CD4-positive, alpha-beta T cell (primary cell): ENCODE data around the gene CEP350. TPM values are rescaled to one million over a fixed set of nuclear protein-coding genes. Genes with fewer than 3 reads are reported as not detected.

Experiments used
- ATAC-seq: fragments of 200-7000 bp; cut with Tn5 transposase; one replicate; pipeline ENCODE4 v1.10.0; 2022; ENCODE audit warnings: mild to moderate bottlenecking; ENCODE audit not compliant: poor library complexity
- CTCF ChIA-PET: fragments of 350-600 bp; sonication (Branson Sonifier 250); formaldehyde crosslinking; loops from one replicate; lab custom pipeline; 2021; ENCODE audit warnings: antibody characterized with exemption, inconsistent platforms; lab: Charles Lee
- POLR2A ChIA-PET: fragments of 350-600 bp; sonication (Branson Sonifier 250); formaldehyde crosslinking; loops from one replicate; lab custom pipeline; 2021; ENCODE audit warnings: antibody characterized with exemption, inconsistent platforms; lab: Charles Lee
- DNase-seq, 14 experiments: peaks; one replicate each; pipeline ENCODE4 v3.0.0-alpha.2; 2013 to 2020; ENCODE audit warnings: mixed read lengths in 2 of 14
- H3K27ac ChIP-seq, 2 donors: one replicate each; pipeline versions ENCODE4 v1.5.1 to v1.7.0; 2013; ENCODE audit warnings: low read length in 2 of 2, low read depth in 1 of 2, mild to moderate bottlenecking in 1 of 2
- H3K27me3 ChIP-seq, 2 experiments: 1 replicate in 1 of 2; 2 replicates in 1 of 2; pipeline versions ENCODE4 v1.6.1 to v1.7.0; 2013; ENCODE audit warnings: low read length in 2 of 2, control low read depth in 1 of 2, mild to moderate bottlenecking in 1 of 2, moderate library complexity in 1 of 2; ENCODE audit not compliant: insufficient read depth in 2 of 2, control insufficient read depth in 1 of 2
- H3K36me3 ChIP-seq: one replicate; pipeline ENCODE4 v1.6.1; 2013; ENCODE audit warnings: low read length, control low read depth; ENCODE audit not compliant: insufficient read depth
- H3K4me1 ChIP-seq: one replicate; pipeline ENCODE4 v1.6.1; 2013; ENCODE audit warnings: low read length, control low read depth; ENCODE audit not compliant: insufficient read depth
- H3K4me3 ChIP-seq: one replicate; pipeline ENCODE4 v1.5.1; 2013; ENCODE audit warnings: mild to moderate bottlenecking, low read length, moderate library complexity
- H3K9me3 ChIP-seq, 2 experiments: 1 replicate in 1 of 2; 2 replicates in 1 of 2; pipeline versions ENCODE4 v1.6.1 to v1.7.0; 2013; ENCODE audit warnings: low read length in 2 of 2, mild to moderate bottlenecking in 2 of 2, control low read depth in 1 of 2, moderate library complexity in 1 of 2; ENCODE audit not compliant: control insufficient read depth in 1 of 2, insufficient read depth in 1 of 2
- H3K27ac Mint-ChIP-seq: one replicate; pipeline ENCODE4 v1.8.0; 2020; ENCODE audit warnings: mixed read lengths
- H3K27me3 Mint-ChIP-seq: one replicate; pipeline ENCODE4 v1.8.0; 2021; ENCODE audit warnings: mixed read lengths
- H3K36me3 Mint-ChIP-seq: one replicate; pipeline ENCODE4 v1.8.0; 2021; ENCODE audit warnings: low read depth, mixed read lengths
- H3K4me1 Mint-ChIP-seq: one replicate; pipeline ENCODE4 v1.8.0; 2021; ENCODE audit warnings: low read depth, mixed read lengths
- H3K4me3 Mint-ChIP-seq: one replicate; pipeline ENCODE4 v1.8.0; 2020; ENCODE audit warnings: mild to moderate bottlenecking, mixed read lengths
- H3K9me3 Mint-ChIP-seq: one replicate; pipeline ENCODE4 v1.8.0; 2020; ENCODE audit warnings: mixed read lengths
- intact Hi-C, 2 experiments: fragments of 100-400 bp; cut with DNase I in 1 of 2; cut with micrococcal nuclease in 1 of 2; formaldehyde crosslinking; loops; one replicate each; pipeline versions ENCODE4 v1.15.1 to v1.9.0; 2023 to 2025; cut with DNase I, micrococcal nuclease
- total RNA-seq, 174 experiments: library from RNA in 2 of 174; stranded (reverse) in 2 of 174; gene quantifications; one replicate each; pipeline ENCODE4 v1.2.3 and lab custom pipeline; 2021 to 2026
- TF ChIP-seq, protein P1 (sequence below): fragments of 200-600 bp; IDR thresholded peaks from one replicate; pipeline ENCODE4 v1.8.0; 2022; ENCODE audit warnings: antibody characterized with exemption, mild to moderate bottlenecking

Gene CEP350
- total RNA-seq, 2 experiments from 2014 or later = 45.5 to 51.4 TPM

GRCh38 chr1:180152588-180152987, 198.0 kb downstream of the CEP350 start:
- no peaks in the 10 kb centered on the region for H3K27me3 Mint-ChIP-seq
- intact Hi-C loops = loop anchor here (2.0 to 10.0 kb wide), 9 partner anchors 196 to 1882 kb away; partner anchors contain the start of genes AXDND1 (in 1 of the 2), FAM20B (in 1 of the 2), SOAT1 (in 1 of the 2) and STX6 (in 1 of the 2)
- H3K4me1 Mint-ChIP-seq = peaks cover 21% of the 10 kb centered on the region
- H3K36me3 Mint-ChIP-seq = peaks cover 8% of the 10 kb centered on the region
- POLR2A ChIA-PET = no interaction called here
- Histone ChIP-seq H3K36me3 (no peaks in the 10 kb centered on the region), H3K9me3 (no peaks in the 10 kb centered on the region), H3K4me3 (no peak overlapping the region), H3K27me3 (no peaks in the 10 kb centered on the region), H3K4me1 (peaks cover 24% of the 10 kb centered on the region), H3K27ac (no peak overlapping the region)
- no peak for ATAC-seq
- peak overlapping the region; percentile 46 for H3K4me3 Mint-ChIP-seq
- CTCF ChIA-PET = interaction anchor here (0.5 kb wide), 1 partner anchor 9 kb away, joined by 3 read pairs; no protein-coding TSS in a partner anchor
- DNase-seq = no peak
- no peaks in the 10 kb centered on the region for H3K9me3 Mint-ChIP-seq
- no peak overlapping the region for H3K27ac Mint-ChIP-seq
- TF ChIP-seq, protein P1, sequence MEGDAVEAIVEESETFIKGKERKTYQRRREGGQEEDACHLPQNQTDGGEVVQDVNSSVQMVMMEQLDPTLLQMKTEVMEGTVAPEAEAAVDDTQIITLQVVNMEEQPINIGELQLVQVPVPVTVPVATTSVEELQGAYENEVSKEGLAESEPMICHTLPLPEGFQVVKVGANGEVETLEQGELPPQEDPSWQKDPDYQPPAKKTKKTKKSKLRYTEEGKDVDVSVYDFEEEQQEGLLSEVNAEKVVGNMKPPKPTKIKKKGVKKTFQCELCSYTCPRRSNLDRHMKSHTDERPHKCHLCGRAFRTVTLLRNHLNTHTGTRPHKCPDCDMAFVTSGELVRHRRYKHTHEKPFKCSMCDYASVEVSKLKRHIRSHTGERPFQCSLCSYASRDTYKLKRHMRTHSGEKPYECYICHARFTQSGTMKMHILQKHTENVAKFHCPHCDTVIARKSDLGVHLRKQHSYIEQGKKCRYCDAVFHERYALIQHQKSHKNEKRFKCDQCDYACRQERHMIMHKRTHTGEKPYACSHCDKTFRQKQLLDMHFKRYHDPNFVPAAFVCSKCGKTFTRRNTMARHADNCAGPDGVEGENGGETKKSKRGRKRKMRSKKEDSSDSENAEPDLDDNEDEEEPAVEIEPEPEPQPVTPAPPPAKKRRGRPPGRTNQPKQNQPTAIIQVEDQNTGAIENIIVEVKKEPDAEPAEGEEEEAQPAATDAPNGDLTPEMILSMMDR = no peak

- Histone ChIP-seq H3K4me1 (peaks cover 24% of the 10 kb centered on the region), H3K4me3 (no peak overlapping the region), H3K27me3 (no peaks in the 10 kb centered on the region), H3K36me3 (no peaks in the 10 kb centered on the region), H3K27ac (no peak overlapping the region), H3K9me3 (no peaks in the 10 kb centered on the region)
- Mint-ChIP-seq H3K36me3 (peaks cover 8% of the 10 kb centered on the region), H3K27me3 (no peaks in the 10 kb centered on the region), H3K27ac (no peak overlapping the region), H3K4me3 (peak overlapping the region; percentile 46), H3K4me1 (peaks cover 24% of the 10 kb centered on the region), H3K9me3 (no peaks in the 10 kb centered on the region)
- no peak for DNase-seq
- intact Hi-C loops = loop anchor here (2.0 to 10.0 kb wide), 9 partner anchors 196 to 1882 kb away; partner anchors contain the start of genes AXDND1 (in 1 of the 2), FAM20B (in 1 of the 2), SOAT1 (in 1 of the 2) and STX6 (in 1 of the 2)
- CTCF ChIA-PET = interaction anchor here (0.5 kb wide), 1 partner anchor 10 kb away, joined by 3 read pairs; no protein-coding TSS in a partner anchor
- no peak for ATAC-seq
- POLR2A ChIA-PET = interaction anchor here (2.1 to 2.5 kb wide), 2 partner anchors 270 to 350 kb away, joined by 7 to 23 read pairs; partner anchors contain the start of genes ACBD6 and TOR1AIP1
- TF ChIP-seq, protein P1 = no peak
Observed at GRCh38 chr1:180153032-180153431, 198.4 kb downstream of the CEP350 start.

DNA sequence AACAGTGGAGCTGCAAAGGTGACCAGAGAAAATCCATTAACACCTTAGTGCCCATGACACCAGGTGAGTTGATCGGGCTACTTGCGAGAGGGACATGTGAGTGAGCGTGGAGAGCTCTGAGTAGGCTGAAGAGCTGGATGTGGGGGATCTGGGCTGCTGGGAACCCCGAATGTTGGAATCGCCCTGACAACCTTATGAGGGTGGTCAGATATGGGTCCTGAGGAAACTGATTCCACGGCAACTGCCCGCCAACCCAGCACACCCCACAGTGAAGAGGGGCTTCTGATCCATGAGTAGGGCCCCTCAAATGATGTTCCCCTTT, 199.4 kb downstream of the CEP350 start:
- no peaks in the 10 kb centered on the region for H3K27me3 ChIP-seq
- no peaks in the 10 kb centered on the region for H3K9me3 ChIP-seq
- H3K36me3 ChIP-seq = no peaks in the 10 kb centered on the region
- peak in 1 of 14 experiments; percentile 35 for DNase-seq
- Mint-ChIP-seq H3K27me3 (no peaks in the 10 kb centered on the region), H3K9me3 (no peaks in the 10 kb centered on the region), H3K27ac (peak overlapping the region; percentile 10), H3K36me3 (peaks cover 8% of the 10 kb centered on the region), H3K4me3 (peak overlapping the region; percentile 86), H3K4me1 (peaks cover 28% of the 10 kb centered on the region)
- ATAC-seq = no peak
- POLR2A ChIA-PET = interaction anchor here (0.8 to 2.5 kb wide), 5 partner anchors 9 to 349 kb away, joined by 4 to 23 read pairs (median 7); partner anchors contain the start of genes ACBD6, CEP350 and TOR1AIP1
- intact Hi-C loops = loop anchor here (10.0 kb wide), 8 partner anchors 269 to 1881 kb away; partner anchors contain the start of genes AXDND1 (in 1 of the 2), FAM20B (in 1 of the 2), SOAT1 (in 1 of the 2) and STX6 (in 1 of the 2)
- peaks cover 27% of the 10 kb centered on the region for H3K4me1 ChIP-seq
- CTCF ChIA-PET = interaction anchor here (0.6 kb wide), 1 partner anchor 339 kb away, joined by 3 read pairs; no protein-coding TSS in a partner anchor
- TF ChIP-seq, protein P1 = no peak
- peak overlapping the region in 1 of 2 donors; percentile 19 for H3K27ac ChIP-seq
- peak overlapping the region; percentile 90 for H3K4me3 ChIP-seq
